Activated CD8-positive, alpha-beta memory T cell treated with anti-CD3 and anti-CD28 coated beads for 4 hours (primary cell): ENCODE results near the gene CLIC1.
"Not testable (repeated sequence)": the region's sequence is repeated elsewhere in the genome, so short reads cannot be mapped to it uniquely, and the experiment has no call there.

ENCODE experiments used
- DNase-seq, 2 donors: peaks; one replicate each; pipeline ENCODE4 v3.0.0-alpha.2; 2020; ENCODE audit warnings: low read depth in 2 of 2

Gene CLIC1

GRCh38 chr6:31722173-31722572 is 14.2 kb downstream of the CLIC1 start:
- DNase-seq, result no peak

GRCh38 chr6:31721351-31722020 is 14.8 kb downstream of the CLIC1 start, which contains the start of gene LY6G6C:
Gene LY6G6C, minus strand, starts transcription at chr6:31721746. Its CDS starts 67 bp downstream, at chr6:31721679.
- no peak for DNase-seq

DNA sequence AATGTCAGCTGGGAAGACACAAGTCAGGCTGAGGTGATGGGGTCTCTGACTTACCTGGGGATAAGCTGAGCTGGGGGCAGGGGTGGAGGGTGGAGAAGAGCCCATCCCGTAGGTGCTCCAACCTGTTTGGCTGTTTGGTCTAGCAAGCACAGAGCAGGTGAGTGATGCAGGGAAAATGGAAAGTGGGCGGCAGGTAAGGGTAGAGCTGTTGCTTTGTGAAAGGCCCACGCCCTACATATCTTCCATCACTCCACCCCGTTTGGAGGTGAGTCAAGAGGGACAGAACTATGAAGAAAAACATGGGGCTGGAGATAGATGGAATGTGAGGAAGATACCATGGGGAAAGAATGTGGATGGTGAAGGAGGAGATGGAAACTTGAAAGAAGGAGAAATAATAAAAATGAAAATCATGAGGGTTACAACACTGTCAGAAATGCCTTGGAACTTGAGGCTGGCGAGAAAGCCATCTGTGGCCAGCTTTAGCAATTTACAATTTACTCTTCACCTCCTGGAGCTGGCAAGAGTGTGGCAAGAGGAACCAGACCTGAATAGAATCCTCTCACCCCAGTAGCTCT is 16.0 kb downstream of the CLIC1 start:
- no peak for DNase-seq

GRCh38 chr6:31719001-31719400 is 17.3 kb downstream of the CLIC1 start:
- DNase-seq, result no peak

DNA sequence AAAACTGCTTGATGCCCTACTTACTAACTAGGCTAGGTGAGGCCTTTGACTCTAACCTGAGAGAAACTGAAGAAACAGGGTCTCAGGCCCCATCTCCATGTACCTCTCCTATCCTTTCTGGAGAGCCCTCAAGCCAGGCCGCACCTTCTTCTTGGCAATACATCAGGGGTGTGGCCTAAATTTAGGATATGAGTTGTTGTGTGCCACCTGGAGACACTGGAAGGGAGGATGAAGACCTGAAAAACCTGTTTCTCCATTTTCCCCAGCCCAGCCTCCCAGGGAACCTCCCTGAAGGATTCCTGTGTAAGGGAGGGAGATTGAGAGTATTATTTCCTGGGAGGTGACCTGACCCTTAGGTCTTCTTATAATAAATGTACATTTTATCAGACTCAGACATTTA is 18.1 kb downstream of the CLIC1 start:
- DNase-seq, result no peak

DNA sequence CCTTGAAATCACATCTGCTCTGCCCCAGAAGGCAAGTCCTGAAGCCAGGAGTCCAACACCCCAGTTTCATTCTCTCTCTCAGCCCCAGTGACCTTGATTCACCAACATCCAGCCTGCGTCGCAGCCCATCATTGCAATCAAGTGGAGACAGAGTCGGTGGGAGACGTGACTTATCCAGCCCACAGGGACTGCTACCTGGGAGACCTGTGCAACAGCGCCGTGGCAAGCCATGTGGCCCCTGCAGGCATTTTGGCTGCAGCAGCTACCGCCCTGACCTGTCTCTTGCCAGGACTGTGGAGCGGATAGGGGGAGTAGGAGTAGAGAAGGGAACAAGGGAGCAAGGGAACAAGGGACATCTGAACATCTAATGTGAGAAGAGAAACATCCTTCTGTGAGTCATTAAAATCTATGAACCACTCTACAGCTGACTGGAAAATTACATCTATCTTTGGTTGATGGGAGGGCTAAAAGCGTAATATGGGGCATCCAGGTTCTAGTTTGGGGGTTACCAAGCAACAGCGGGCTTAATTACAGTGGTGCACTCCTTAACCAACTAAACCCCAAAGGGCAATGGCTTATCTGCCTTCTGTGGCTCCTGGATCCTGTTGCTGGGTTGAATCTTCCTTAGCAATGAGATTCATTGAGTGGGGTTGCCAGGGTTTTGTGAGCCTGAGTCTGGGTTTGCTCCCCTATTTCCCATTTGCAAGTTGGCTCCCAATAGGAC is 18.7 kb downstream of the CLIC1 start:
- DNase-seq, result no peak

GRCh38 chr6:31715022-31715958 is 21.0 kb downstream of the CLIC1 start, which contains the start of gene LY6G6D:
Gene LY6G6D, plus strand, starts transcription at chr6:31715348. Its CDS starts 8 bp downstream, at chr6:31715356.
- no peak for DNase-seq

DNA sequence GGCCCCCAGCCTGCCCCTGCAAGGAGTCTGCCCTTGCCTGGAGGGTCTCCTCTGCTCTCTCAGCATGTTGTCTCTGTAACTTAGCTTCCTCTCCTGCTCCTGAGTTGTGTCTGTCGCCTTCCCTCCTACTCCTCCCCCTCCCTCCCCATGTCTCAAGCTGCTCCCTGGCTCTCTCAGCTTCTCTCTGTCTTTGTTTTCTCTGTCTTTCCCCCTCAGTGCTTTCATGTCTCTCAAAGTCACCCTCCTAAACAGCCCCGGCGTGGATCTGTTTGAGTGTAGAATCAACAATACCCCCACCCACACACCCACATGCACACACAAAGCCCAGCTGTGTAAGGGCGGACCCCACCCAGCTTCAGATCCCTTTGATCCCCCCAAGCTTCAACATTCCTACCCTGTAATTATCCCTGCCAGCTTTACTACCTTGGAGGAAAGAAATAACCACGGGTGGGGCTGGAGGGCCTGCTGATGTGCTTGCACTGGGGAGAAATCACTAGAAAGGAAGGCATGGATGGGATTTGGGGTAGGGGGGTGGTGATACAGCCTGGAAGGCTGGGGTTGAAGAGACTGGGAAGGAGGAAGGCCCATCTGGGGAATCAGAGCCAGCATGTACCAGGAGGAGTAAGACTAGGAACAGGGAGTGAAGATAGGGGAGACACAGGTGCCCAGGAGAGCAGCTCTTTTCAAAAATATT is 22.2 kb downstream of the CLIC1 start:
- DNase-seq, result no peak

- DNase-seq, result no peak
Observed at GRCh38 chr6:31713465-31713864, 22.9 kb downstream of the CLIC1 start.

DNA sequence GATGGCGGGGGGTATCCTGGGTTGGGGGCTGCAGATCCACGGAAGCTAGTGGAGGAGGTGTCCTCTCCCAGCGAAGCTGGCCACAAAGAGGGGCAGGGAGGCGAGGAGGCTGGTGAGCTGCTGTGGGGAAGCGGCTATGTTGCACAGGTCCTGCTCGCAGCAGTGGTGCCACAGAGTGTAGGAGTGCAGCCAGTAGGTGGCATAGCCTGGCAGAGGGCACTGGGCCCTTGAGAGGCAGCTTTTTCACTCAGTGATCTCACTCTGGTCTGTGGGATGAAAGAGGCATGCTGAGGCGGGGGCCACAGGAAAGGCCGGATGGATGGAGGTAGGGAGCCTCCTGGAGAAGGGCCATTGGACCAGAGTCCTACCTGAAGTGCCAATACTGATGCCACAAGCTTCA is 24.0 kb downstream of the CLIC1 start:
- no peak for DNase-seq

DNA sequence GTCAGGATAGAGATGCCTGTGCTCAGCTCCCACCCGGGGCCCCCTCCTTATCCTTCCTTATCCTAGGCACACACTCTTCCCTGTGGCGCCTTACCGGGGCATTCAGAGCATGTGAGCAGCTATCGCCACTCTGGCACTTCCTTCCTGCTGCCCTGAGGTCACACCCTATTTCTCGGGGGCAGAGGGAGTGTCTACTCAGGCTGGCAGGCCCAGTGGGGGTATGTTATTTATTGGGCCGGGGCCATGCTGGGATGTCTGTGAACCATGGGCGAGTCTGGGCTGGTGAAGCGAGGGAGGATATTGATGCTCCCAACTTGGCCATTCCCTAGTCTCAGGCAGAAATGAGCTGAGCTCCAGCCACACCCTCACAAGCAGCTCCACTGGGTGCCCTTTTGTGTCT is 25.1 kb downstream of the CLIC1 start:
- no peak for DNase-seq

DNA sequence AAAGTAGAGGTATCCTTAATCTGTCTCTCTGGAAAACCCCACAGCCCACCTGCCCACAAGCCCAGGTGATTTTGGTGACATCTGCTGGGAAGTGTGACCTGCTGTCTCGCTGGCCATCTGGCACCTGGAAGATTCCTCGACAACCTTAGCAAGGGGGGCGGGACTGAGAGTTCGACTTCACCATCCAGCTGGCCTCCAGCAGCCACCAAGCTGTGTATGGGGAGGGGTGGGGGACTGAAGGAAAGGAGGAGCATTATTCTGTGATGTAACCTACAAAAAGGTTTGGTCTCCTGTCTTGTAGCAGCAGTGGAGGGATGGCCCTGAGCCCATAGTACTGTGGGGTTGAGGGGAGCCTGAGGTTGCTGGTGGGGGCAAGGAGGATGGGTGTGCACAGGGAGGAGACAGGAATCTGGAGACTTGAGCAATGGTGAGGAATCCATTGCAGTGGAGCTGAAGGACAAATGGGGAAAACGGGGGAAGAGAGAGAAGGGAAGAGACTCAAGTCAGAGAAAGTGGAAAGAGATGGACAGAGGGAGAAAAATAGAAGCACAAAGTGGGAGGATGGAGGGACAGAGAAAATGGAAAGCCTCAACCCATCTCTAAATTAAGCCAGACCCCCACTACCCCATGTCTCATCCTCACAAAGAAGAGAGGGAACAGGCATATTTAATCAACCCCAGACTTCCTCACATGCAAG is 25.7 kb downstream of the CLIC1 start:
- no peak for DNase-seq

DNA sequence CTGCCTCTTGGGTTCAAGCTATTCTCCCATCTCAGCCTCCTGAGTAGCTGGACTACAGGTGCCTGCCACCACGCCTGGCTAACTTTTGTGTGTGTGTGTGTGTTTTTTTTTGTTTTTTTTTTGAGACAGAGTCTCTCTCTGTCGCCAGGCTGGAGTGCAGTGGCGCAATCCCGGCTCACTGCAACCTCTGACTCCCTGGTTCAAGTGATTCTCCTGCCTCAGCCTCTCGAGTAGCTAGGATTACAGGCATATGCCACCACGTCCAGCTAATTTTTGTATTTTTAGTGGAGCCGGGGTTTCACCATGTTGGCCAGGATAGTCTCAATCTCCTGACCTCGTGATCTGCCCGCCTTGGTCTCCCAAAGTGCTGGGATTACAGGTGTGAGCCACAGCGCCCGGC is 27.2 kb downstream of the CLIC1 start:
- not testable (repeated sequence) for DNase-seq

DNA sequence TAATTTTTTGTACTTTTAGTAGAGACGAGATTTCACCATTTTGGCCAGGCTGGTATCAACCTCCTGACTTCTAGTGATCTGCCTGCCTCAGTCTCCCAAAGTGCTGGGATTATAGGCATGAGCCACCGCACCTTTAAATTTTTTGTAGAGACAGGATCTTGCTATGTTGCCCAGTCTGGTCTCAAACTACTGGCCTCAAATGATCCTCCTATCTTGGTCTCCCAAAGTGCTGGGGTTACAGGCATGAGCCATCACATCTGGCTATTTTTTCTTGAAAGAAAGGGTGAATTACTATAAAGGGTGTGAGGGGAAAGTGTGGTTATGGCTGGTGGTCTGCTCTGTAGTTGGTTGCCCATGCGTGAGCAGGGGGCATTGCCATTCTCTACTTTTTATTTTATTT is 28.1 kb downstream of the CLIC1 start:
- no peak for DNase-seq

- no peak for DNase-seq
Observed at GRCh38 chr6:31707701-31708100, 28.6 kb downstream of the CLIC1 start.

- no peak for DNase-seq
Observed at GRCh38 chr6:31706599-31706998, 29.7 kb downstream of the CLIC1 start, which contains the start of gene LY6G6F. Gene LY6G6F, plus strand, starts transcription at chr6:31706866. Its CDS starts 41 bp downstream, at chr6:31706907.

GRCh38 chr6:31705931-31706330 is 30.4 kb downstream of the CLIC1 start:
- no peak for DNase-seq

GRCh38 chr6:31702819-31703716 is 33.3 kb downstream of the CLIC1 start, which contains the start of gene ABHD16A:
Gene ABHD16A, minus strand, starts transcription at chr6:31703324. Its CDS starts 43 bp downstream, at chr6:31703281.
- DNase-seq, result peak; percentile 93 to 96

DNA sequence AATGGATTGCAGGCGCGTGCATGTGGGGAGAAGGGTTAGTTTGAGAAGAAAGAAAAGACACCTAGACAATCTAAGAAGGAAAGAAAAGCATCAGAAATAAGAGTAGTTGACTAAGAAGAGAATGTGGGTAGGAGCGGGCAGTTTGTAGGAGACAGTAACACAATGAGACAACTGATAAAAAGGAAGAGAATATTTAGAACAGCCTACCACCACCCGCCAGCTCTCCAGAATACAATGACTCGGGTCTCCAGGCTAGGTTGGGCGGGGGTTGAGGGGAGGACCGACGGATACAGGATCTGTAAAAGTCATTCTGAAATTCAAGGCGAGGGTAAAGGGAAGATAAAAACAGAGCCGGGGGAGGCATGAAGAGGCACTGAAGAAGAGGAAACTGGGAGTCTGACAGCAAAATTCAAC is 33.9 kb downstream of the CLIC1 start:
- DNase-seq, result no peak
